ENCODE measurements around the gene MYLIP.

Gene MYLIP

GRCh38 chr6:16141514-16141913 is 12.6 kb downstream of the MYLIP start:
- no peak for DNase-seq (ENCODE audit: low spot score)

GRCh38 chr6:16145038-16145437 is 16.2 kb downstream of the MYLIP start:
- DNase-seq (ENCODE audit: low spot score): no peak

- DNase-seq (ENCODE audit: low spot score): no peak
Observed at GRCh38 chr6:16146028-16146427, 17.1 kb downstream of the MYLIP start.

GRCh38 chr6:16146527-16146955 is 17.7 kb downstream of the MYLIP start:
- no peak for DNase-seq (ENCODE audit: low spot score)

GRCh38 chr6:16148498-16148897 is 19.6 kb downstream of the MYLIP start:
- DNase-seq (ENCODE audit: low spot score): no peak

- DNase-seq (ENCODE audit: low spot score): no peak
Observed at GRCh38 chr6:16149305-16149704, 20.4 kb downstream of the MYLIP start.

GRCh38 chr6:16150098-16150497 is 21.2 kb downstream of the MYLIP start:
- DNase-seq (ENCODE audit: low spot score): no peak

- DNase-seq (ENCODE audit: low spot score): no peak
Observed at GRCh38 chr6:16153211-16153820, 24.4 kb downstream of the MYLIP start.

- no peak for DNase-seq (ENCODE audit: low spot score)
Observed at GRCh38 chr6:16154904-16155303, 26.0 kb downstream of the MYLIP start.

- no peak for DNase-seq (ENCODE audit: low spot score)
Observed at GRCh38 chr6:16157492-16157891, 28.6 kb downstream of the MYLIP start.

- no peak for DNase-seq (ENCODE audit: low spot score)
Observed at GRCh38 chr6:16157909-16158308, 29.0 kb downstream of the MYLIP start.

- DNase-seq (ENCODE audit: low spot score): no peak
Observed at GRCh38 chr6:16158943-16159557, 30.2 kb downstream of the MYLIP start.

GRCh38 chr6:16160794-16161193 is 31.9 kb downstream of the MYLIP start:
- DNase-seq (ENCODE audit: low spot score): no peak

GRCh38 chr6:16162003-16162402 is 33.1 kb downstream of the MYLIP start:
- DNase-seq (ENCODE audit: low spot score): no peak

GRCh38 chr6:16163066-16163465 is 34.2 kb downstream of the MYLIP start:
- DNase-seq (ENCODE audit: low spot score): no peak

GRCh38 chr6:16163535-16164300 is 34.8 kb downstream of the MYLIP start:
- DNase-seq (ENCODE audit: low spot score): no peak

- DNase-seq (ENCODE audit: low spot score): no peak
Observed at GRCh38 chr6:16165641-16166040, 36.8 kb downstream of the MYLIP start.

- DNase-seq (ENCODE audit: low spot score): no peak
Observed at GRCh38 chr6:16166871-16167608, 38.2 kb downstream of the MYLIP start.

GRCh38 chr6:16168121-16168520 is 39.2 kb downstream of the MYLIP start:
- DNase-seq (ENCODE audit: low spot score): no peak

- peak; percentile 36 for DNase-seq (ENCODE audit: low spot score)
Observed at GRCh38 chr6:16168858-16169257, 40.0 kb downstream of the MYLIP start.

GRCh38 chr6:16171400-16171799 is 42.5 kb downstream of the MYLIP start:
- DNase-seq (ENCODE audit: low spot score): no peak

- no peak for DNase-seq (ENCODE audit: low spot score)
Observed at GRCh38 chr6:16173167-16173940, 44.5 kb downstream of the MYLIP start.

Data from CD4-positive, alpha-beta T cell treated with Interleukin-15 for 4 hours (primary cell).